Measurements from ENCODE around the gene ZNF468. TPM values are rescaled to one million over a fixed set of nuclear protein-coding genes. Genes with fewer than 3 reads are reported as not detected.
"Not testable (repeated sequence)": the region's sequence is repeated elsewhere in the genome, so short reads cannot be mapped to it uniquely, and the experiment has no call there.

Gene ZNF468
- 16.4 TPM for total RNA-seq

GRCh38 chr19:52857378-52858191, at the start of gene ZNF468:
Gene ZNF468 (minus strand): TSS chr19:52857619. CDS start chr19:52854272, 3,347 bp downstream.
- DNase-seq (ENCODE audit: low read depth in 2 of 3, low spot score in 2 of 3) = peak; percentile 16 to 74 (median 63)

GRCh38 chr19:52904052-52904780, 46.8 kb upstream of the ZNF468 start:
- DNase-seq (ENCODE audit: low read depth in 2 of 3, low spot score in 2 of 3) = not testable (repeated sequence)

- no peak for DNase-seq (ENCODE audit: low read depth in 2 of 3, low spot score in 2 of 3)
Measured at GRCh38 chr19:52901842-52902241, 44.4 kb upstream of the ZNF468 start.

GRCh38 chr19:52898596-52898995, 41.2 kb upstream of the ZNF468 start:
- not testable (repeated sequence) for DNase-seq (ENCODE audit: low read depth in 2 of 3, low spot score in 2 of 3)

- no peak for DNase-seq (ENCODE audit: low read depth in 2 of 3, low spot score in 2 of 3)
Measured at GRCh38 chr19:52898101-52898500, 40.7 kb upstream of the ZNF468 start.

DNA sequence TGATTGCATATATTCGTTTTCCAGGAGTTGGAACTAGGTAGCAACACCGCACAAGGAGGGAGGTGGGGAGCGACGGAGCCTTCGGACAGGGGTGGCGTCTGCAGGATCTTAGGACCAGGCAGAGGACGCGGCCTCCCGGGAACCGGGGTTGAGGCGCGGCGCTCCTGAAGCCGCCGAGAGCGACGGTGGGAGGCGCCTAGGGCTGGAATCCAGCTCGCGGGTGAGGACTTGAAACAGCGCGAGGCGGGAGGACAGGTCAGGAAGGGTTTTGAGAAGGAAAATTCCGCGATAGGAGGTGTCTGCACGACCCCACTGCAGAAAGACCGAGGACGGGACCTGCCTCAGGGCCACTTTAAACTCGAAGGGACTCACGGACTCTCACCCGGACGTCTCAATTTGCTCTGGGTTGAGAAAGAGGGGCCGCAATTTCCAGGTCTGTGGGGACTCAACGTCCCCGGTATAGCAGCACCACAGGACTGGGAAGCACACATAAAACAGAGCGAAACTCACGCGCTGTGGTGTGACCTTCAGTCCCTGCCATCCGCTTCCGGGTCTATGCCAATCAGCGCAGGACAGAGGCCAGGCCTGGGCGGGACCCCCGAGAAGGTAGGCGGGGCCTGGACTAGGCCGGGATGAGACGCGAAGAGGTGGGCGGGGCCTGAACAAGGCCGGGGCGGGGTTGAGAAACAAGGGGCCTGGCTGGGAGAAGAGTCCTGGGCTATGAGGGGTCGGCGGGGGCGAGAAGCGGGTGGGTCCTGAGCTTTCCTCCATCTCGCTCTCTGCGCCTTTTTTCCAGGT, 39.9 kb upstream of the ZNF468 start, which contains the start of gene ZNF320:
Gene ZNF320, minus strand, starts transcription at position 498 of the 798 bp plus-strand sequence. CDS start 7,380 bp downstream, outside the sequence.
- DNase-seq (ENCODE audit: low read depth in 2 of 3, low spot score in 2 of 3) = peak; percentile 66 to 98 (median 95)

GRCh38 chr19:52896431-52897137, 39.2 kb upstream of the ZNF468 start:
- DNase-seq (ENCODE audit: low read depth in 2 of 3, low spot score in 2 of 3) = peak in 1 of 3 donors; percentile 11

- no peak for DNase-seq (ENCODE audit: low read depth in 2 of 3, low spot score in 2 of 3)
Measured at GRCh38 chr19:52891336-52891735, 33.9 kb upstream of the ZNF468 start.

- DNase-seq (ENCODE audit: low read depth in 2 of 3, low spot score in 2 of 3) = no peak
Measured at GRCh38 chr19:52889931-52890330, 32.5 kb upstream of the ZNF468 start.

DNA sequence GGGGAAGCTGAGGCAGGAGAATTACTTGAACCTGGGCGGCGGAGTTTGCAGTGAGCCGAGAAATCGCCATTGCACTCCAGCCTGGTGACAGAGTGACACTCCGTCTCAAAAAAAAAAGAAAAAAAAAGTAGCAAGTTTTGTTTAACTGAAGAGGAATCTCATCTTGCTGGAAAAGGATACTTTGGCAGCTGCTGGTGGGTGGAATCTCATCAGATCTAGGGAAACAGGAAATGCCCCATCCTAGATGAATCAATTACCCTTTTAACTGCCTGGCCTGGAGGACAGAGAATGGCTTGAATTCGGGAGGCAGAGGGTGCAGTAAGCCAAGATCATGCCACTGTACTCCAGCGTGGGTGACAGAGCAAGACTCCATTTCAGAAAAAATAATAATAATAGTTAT, 31.7 kb upstream of the ZNF468 start:
- no peak for DNase-seq (ENCODE audit: low read depth in 2 of 3, low spot score in 2 of 3)

DNA sequence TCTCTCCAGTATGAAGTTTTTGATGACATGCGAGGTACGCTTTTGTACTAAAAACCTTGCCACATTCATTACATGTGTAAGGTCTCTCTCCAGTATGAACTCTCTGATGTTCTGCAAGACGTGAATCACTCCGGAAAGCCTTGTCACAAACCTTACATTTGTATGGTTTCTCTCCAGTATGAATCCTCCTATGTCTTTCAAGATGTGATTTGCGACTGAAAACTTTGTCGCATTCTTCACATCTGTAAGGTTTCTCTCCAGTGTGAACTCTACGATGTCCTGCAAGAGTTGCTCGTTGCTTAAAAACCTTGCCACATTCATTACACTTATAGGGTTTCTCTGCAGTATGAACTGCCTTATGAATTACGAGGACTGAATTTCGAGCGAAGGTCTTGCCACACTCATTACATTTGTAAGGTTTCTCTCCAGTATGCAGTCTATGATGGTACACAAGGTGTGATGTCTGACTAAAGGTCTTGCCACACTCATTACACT, 23.5 kb upstream of the ZNF468 start:
- no peak for DNase-seq (ENCODE audit: low read depth in 2 of 3, low spot score in 2 of 3)

GRCh38 chr19:52872996-52873395, 15.6 kb upstream of the ZNF468 start:
- DNase-seq (ENCODE audit: low read depth in 2 of 3, low spot score in 2 of 3) = not testable (repeated sequence)

- no peak for DNase-seq (ENCODE audit: low read depth in 2 of 3, low spot score in 2 of 3)
Measured at GRCh38 chr19:52871466-52871865, 14.0 kb upstream of the ZNF468 start.

- not testable (repeated sequence) for DNase-seq (ENCODE audit: low read depth in 2 of 3, low spot score in 2 of 3)
Measured at GRCh38 chr19:52868031-52868430, 10.6 kb upstream of the ZNF468 start.

DNA sequence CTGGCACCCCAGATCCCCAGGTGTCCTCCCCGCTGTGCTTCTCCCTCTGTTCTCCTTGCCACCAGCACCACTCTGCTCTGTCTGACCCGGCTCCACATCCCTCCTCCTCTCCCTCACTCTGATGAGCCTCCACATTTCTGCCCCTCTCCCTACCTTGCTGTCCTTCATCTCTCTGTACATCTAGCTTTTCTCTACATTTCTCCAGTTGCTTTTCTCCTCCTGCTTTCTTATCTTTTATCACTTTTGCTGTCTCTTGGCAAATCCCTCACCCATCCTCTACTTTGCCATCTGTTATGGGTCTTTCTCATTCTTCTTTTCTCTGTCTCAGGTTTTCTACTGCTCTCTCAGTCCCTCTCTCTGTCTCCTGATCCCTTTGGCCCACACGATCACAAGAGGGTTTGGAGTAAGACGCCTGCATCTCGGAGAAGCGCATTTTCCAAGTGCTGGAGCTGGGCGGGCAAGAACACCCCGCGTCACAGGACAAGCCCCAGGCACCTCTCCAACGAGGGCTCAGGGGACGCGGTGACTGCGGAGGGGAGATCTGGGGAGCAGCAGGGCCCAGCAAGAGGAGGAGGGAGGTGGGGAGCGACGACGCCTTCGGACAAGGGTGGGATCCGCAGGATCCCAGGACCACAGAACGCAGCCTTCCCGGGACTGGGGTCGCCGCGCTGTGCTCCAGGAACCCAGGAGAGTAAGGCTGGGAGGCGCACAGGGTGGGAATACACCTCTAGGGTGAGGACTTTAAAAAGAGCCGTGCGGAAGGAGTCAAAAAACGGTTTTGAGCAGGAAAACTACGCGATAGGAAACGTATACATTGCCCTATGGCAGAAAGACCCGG, 660 bp downstream of the ZNF468 start:
- DNase-seq (ENCODE audit: low read depth in 2 of 3, low spot score in 2 of 3) = not testable (repeated sequence)

DNA sequence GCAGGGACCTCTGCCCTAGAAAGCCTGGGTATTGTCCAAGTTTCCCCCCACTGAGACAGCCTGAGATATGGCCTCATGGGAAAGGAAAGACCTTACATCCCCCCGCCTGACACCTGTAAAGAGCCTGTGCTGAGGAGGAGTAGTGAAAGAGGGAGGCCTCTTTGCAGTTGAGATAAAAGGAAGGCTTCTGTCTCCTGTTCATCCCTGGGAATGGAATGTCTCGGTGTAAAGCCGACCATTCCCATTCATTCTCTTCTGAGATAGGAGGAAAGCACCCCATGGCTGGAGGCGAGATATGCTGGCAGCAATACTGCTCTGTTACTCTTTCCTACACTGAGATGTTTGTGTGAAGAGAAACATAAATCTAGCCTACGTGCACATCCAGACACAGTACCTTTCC, 10.1 kb downstream of the ZNF468 start:
- DNase-seq (ENCODE audit: low read depth in 2 of 3, low spot score in 2 of 3) = not testable (repeated sequence)

DNA sequence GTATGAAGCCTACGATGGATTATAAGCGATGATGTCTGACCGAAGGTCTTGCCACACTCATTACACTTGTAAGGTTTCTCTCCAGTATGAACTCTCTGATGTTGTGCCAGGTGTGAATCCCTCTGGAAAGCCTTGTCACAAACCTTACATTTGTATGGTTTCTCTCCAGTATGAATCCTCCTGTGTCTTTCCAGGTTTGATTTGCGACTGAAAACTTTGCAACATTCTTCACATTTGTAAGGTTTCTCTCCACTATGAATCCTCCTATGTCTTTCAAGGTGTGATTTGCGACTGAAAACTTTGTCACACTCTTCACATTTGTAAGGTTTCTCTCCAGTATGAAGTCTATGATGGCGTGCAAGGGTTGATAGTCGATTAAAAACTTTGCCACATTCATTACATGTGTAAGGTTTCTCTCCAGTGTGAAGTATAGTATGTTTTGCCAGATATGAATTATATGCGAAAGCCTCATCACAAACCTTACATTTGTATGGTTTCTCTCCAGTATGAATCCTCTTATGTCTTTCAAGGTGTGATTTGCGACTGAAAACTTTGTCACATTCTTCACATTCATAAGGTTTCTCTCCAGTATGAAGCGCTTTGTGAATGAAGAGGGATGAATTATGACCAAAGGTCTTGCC, 16.5 kb downstream of the ZNF468 start:
- not testable (repeated sequence) for DNase-seq (ENCODE audit: low read depth in 2 of 3, low spot score in 2 of 3)

DNA sequence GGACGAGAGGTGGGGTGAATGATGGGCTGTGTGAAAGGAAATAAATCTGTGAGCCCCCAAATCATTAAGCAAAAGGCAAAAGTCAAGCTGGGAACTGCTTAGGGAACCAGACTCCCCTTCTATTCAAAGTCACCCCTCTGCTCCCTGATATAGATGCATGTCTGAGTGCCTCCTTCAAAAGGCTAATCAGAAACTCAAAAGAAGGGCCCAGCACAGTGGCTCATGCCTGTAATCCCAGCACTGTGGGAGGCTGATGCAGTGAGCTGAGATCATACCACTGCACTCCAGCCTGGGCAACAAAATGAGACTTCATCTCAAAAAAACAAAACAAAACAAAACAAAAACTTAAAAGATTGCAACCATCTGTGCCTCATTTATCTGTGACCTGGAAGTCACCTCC, 23.1 kb downstream of the ZNF468 start:
- DNase-seq (ENCODE audit: low read depth in 2 of 3, low spot score in 2 of 3) = not testable (repeated sequence)

GRCh38 chr19:52833541-52833940, 23.9 kb downstream of the ZNF468 start:
- not testable (repeated sequence) for DNase-seq (ENCODE audit: low read depth in 2 of 3, low spot score in 2 of 3)

Measured in hematopoietic multipotent progenitor cell (in vitro differentiated cells).